ENCODE results near the gene PCCA.

DNA sequence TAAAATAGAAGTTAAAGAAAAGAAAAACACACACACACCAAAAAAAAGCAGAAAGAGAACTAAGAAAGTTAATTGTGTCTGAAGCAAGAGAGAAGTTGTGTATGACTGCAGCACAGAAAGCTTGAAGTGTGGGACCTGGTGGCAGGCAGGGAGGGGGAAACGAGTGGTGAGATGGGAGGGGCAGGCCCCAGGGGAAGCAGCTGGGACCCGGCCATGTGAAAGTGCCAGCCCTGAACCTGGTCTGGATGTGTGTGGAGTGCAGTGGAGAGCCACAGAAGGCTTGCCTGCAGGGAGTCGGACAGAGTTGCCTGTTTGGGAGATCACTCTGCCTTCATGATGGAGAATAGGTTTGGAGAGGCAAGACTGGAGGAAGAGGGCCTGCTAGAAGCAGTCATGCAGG is 300.7 kb downstream of the PCCA start:
- TF ChIP-seq POLR2A (IDR thresholded peaks at IDR 0.05) (no peak), EP300 (IDR thresholded peaks at IDR 0.05) (no peak)
- TF ChIP-seq, protein P1, sequence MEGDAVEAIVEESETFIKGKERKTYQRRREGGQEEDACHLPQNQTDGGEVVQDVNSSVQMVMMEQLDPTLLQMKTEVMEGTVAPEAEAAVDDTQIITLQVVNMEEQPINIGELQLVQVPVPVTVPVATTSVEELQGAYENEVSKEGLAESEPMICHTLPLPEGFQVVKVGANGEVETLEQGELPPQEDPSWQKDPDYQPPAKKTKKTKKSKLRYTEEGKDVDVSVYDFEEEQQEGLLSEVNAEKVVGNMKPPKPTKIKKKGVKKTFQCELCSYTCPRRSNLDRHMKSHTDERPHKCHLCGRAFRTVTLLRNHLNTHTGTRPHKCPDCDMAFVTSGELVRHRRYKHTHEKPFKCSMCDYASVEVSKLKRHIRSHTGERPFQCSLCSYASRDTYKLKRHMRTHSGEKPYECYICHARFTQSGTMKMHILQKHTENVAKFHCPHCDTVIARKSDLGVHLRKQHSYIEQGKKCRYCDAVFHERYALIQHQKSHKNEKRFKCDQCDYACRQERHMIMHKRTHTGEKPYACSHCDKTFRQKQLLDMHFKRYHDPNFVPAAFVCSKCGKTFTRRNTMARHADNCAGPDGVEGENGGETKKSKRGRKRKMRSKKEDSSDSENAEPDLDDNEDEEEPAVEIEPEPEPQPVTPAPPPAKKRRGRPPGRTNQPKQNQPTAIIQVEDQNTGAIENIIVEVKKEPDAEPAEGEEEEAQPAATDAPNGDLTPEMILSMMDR (IDR thresholded peaks at IDR 0.05), result no peak
